MCF 10A (cell line): ENCODE results near the gene ENSA. TPM values are rescaled to one million over a fixed set of nuclear protein-coding genes. Genes with fewer than 3 reads are reported as not detected.
"Not testable (repeated sequence)": the region's sequence is repeated elsewhere in the genome, so short reads cannot be mapped to it uniquely, and the experiment has no call there.

Experiments used
- BruUV-seq: library from RNA; stranded (reverse); fragments of 400-500 nt; replicated peaks from 2 replicates; lab custom pipeline; 2021; lab: Mats Ljungman, UMichigan
- CTCF ChIA-PET: fragments of 300-600 bp; sonication (Branson Sonifier 250); formaldehyde crosslinking; extraction: SDS; loops from one replicate; lab custom pipeline; 2021; ENCODE audit warnings: antibody characterized with exemption, inconsistent platforms; lab: Yijun Ruan, JAX
- POLR2A ChIA-PET: fragments of 300-600, 350-650 bp; sonication (Branson Sonifier 250); formaldehyde crosslinking; extraction: SDS; loops from one replicate; lab custom pipeline; 2020; ENCODE audit warnings: antibody characterized with exemption, inconsistent platforms; lab: Yijun Ruan, JAX
- DNase-seq: peaks from one replicate; pipeline ENCODE4 v3.0.0-alpha.2; 2018; ENCODE audit not compliant: unreplicated experiment
- H3K27ac Mint-ChIP-seq: one replicate; pipeline ENCODE4 v1.8.0; 2022; ENCODE audit warnings: mild to moderate bottlenecking, low read depth, mixed read lengths; ENCODE audit not compliant: unreplicated experiment
- H3K27me3 Mint-ChIP-seq: one replicate; pipeline ENCODE4 v1.8.0; 2022; ENCODE audit warnings: mixed read lengths; ENCODE audit not compliant: insufficient read depth, unreplicated experiment
- H3K36me3 Mint-ChIP-seq: one replicate; pipeline ENCODE4 v1.8.0; 2022; ENCODE audit warnings: mild to moderate bottlenecking, moderate library complexity, mixed read lengths; ENCODE audit not compliant: insufficient read depth, unreplicated experiment
- H3K4me1 Mint-ChIP-seq: one replicate; pipeline ENCODE4 v1.8.0; 2022; ENCODE audit warnings: mixed read lengths; ENCODE audit not compliant: insufficient read depth, unreplicated experiment
- H3K4me3 Mint-ChIP-seq: one replicate; pipeline ENCODE4 v1.8.0; 2022; ENCODE audit warnings: mild to moderate bottlenecking, moderate library complexity, mixed read lengths; ENCODE audit not compliant: unreplicated experiment
- H3K9me3 Mint-ChIP-seq: one replicate; pipeline ENCODE4 v1.8.0; 2022; ENCODE audit warnings: mixed read lengths; ENCODE audit not compliant: unreplicated experiment
- CTCF ChIP-seq: fragments of 200-600 bp; IDR thresholded peaks from one replicate; pipeline ENCODE4 v1.8.0; 2022; ENCODE audit warnings: antibody characterized with exemption, mild to moderate bottlenecking; ENCODE audit not compliant: unreplicated experiment
- intact Hi-C: fragments of 100-400 bp; cut with micrococcal nuclease; formaldehyde crosslinking; loops from 2 replicates; pipeline ENCODE4 v1.14.1; 2022
- total RNA-seq: library from RNA; stranded (reverse); gene quantifications from 2 replicates; pipeline ENCODE4 v1.2.3, GENCODE V29; 2022

ENSA gene
- total RNA-seq, 1 experiment from 2014 or later: 294 TPM

- peaks cover 56% of the 10 kb centered on the region for H3K36me3 Mint-ChIP-seq
- no peak for DNase-seq
- ChIA-PET CTCF (interaction anchor here (0.6 to 13.3 kb wide), 3 partner anchors 8 to 50 kb away, joined by 3 to 203 read pairs (median 5); no protein-coding TSS in a partner anchor), POLR2A (interaction anchor here (0.6 to 25.5 kb wide), 7 partner anchors 9 to 725 kb away, joined by 3 to 1125 read pairs (median 3); partner anchors contain the start of genes ENSA, GOLPH3L and MCL1)
- intact Hi-C loops: no loop called here
- TF ChIP-seq CTCF: no peak
- no peaks in the 10 kb centered on the region for H3K27me3 Mint-ChIP-seq
- peak overlapping the region; percentile 28 for H3K4me3 Mint-ChIP-seq
- H3K4me1 Mint-ChIP-seq: peaks cover 52% of the 10 kb centered on the region
- H3K9me3 Mint-ChIP-seq: no peaks in the 10 kb centered on the region
- H3K27ac Mint-ChIP-seq: peak overlapping the region; percentile 84
- TSS peak; percentile 89 for BruUV-seq
Observed at GRCh38 chr1:150612014-150612345, 17.4 kb downstream of the ENSA start.

GRCh38 chr1:150610576-150610975 lies 18.8 kb downstream of the ENSA start:
- POLR2A ChIA-PET: interaction anchor here (2.0 to 25.5 kb wide), 3 partner anchors 12 to 38 kb away, joined by 8 to 1125 read pairs (median 149); partner anchors contain the start of genes ENSA and MCL1

GRCh38 chr1:150609732-150610131 lies 19.7 kb downstream of the ENSA start:
- peaks cover 44% of the 10 kb centered on the region for H3K36me3 Mint-ChIP-seq
- CTCF ChIA-PET: interaction anchor here (0.8 to 1.3 kb wide), 5 partner anchors 10 to 147 kb away, joined by 3 to 5 read pairs (median 4); no protein-coding TSS in a partner anchor
- H3K27ac Mint-ChIP-seq: peak overlapping the region; percentile 84
- peaks cover 34% of the 10 kb centered on the region for H3K4me1 Mint-ChIP-seq
- H3K4me3 Mint-ChIP-seq: no peak overlapping the region
- no TSS peak for BruUV-seq
- DNase-seq: no peak
- intact Hi-C loops: loop anchor here (2.0 kb wide), 1 partner anchor 31 kb away; the partner anchor contains the start of gene MCL1
- H3K27me3 Mint-ChIP-seq: no peaks in the 10 kb centered on the region
- POLR2A ChIA-PET: interaction anchor here (0.6 to 25.5 kb wide), 5 partner anchors 11 to 265 kb away, joined by 3 to 1125 read pairs (median 8); partner anchors contain the start of genes ENSA and MCL1
- no peaks in the 10 kb centered on the region for H3K9me3 Mint-ChIP-seq
- TF ChIP-seq CTCF: no peak

More at GRCh38 chr1:150610576-150610975, 18.8 kb downstream of the ENSA start:
- no peak for DNase-seq
- Mint-ChIP-seq H3K4me3 (no peak overlapping the region), H3K9me3 (no peaks in the 10 kb centered on the region), H3K27me3 (no peaks in the 10 kb centered on the region), H3K36me3 (peaks cover 44% of the 10 kb centered on the region), H3K4me1 (peaks cover 39% of the 10 kb centered on the region), H3K27ac (peak overlapping the region; percentile 84)
- BruUV-seq: no TSS peak
- intact Hi-C loops: loop anchor here (2.0 kb wide), 1 partner anchor 32 kb away; the partner anchor contains the start of gene MCL1
- TF ChIP-seq CTCF: no peak
- CTCF ChIA-PET: interaction anchor here (1.0 kb wide), 1 partner anchor 11 kb away, joined by 4 read pairs; no protein-coding TSS in a partner anchor

- Mint-ChIP-seq H3K36me3 (peaks cover 32% of the 10 kb centered on the region), H3K4me1 (peaks cover 29% of the 10 kb centered on the region), H3K27me3 (no peaks in the 10 kb centered on the region), H3K27ac (no peak overlapping the region), H3K9me3 (no peaks in the 10 kb centered on the region), H3K4me3 (no peak overlapping the region)
- intact Hi-C loops: no loop called here
- no peak for TF ChIP-seq CTCF
- no peak for DNase-seq
- no TSS peak for BruUV-seq
- POLR2A ChIA-PET: interaction anchor here (0.9 to 5.3 kb wide), 8 partner anchors 13 to 119 kb away, joined by 3 to 59 read pairs (median 10); partner anchors contain the start of genes MCL1 and TARS2
- CTCF ChIA-PET: interaction anchor here (0.6 to 2.8 kb wide), 6 partner anchors 13 to 224 kb away, joined by 3 to 10 read pairs (median 3); no protein-coding TSS in a partner anchor
Observed at GRCh38 chr1:150606463-150607142, 22.8 kb downstream of the ENSA start.

GRCh38 chr1:150605451-150605731 lies 24.0 kb downstream of the ENSA start:
- DNase-seq, H3K27me3 Mint-ChIP-seq, BruUV-seq, H3K4me3 Mint-ChIP-seq, H3K9me3 Mint-ChIP-seq, intact Hi-C loops: not testable (repeated sequence)
- Mint-ChIP-seq H3K27ac (peak overlapping the region; percentile 94), H3K4me1 (peaks cover 22% of the 10 kb centered on the region), H3K36me3 (peaks cover 40% of the 10 kb centered on the region)
- ChIA-PET CTCF (interaction anchor here (0.7 to 1.3 kb wide), 4 partner anchors 14 to 53 kb away, joined by 3 to 4 read pairs (median 3); no protein-coding TSS in a partner anchor), POLR2A (interaction anchor here (0.6 to 5.3 kb wide), 8 partner anchors 15 to 593 kb away, joined by 3 to 59 read pairs (median 14); partner anchors contain the start of genes ENSA and MCL1)
